ENCODE data around the gene C2CD4D. TPM values are rescaled to one million over a fixed set of nuclear protein-coding genes. Genes with fewer than 3 reads are reported as not detected.

Gene C2CD4D
- total RNA-seq, 2 donors from 2014 or later, result 1.9 to 2.3 TPM

GRCh38 chr1:151800830-151801229 is 38.8 kb downstream of the C2CD4D start:
- no peak for DNase-seq
- ATAC-seq, result no peak
- Mint-ChIP-seq H3K27me3 (no peaks in the 10 kb centered on the region), H3K4me3 (peak overlapping the region; percentile 71), H3K4me1 (peaks cover 45% of the 10 kb centered on the region), H3K36me3 (ENCODE audit: low read depth) (peaks cover 2% of the 10 kb centered on the region), H3K27ac (peak overlapping the region; percentile 60)
- H3K9me3 ChIP-seq (ENCODE audit: control insufficient read depth, low read length, poor library complexity, severe bottlenecking), result no peaks in the 10 kb centered on the region

- peaks cover 40% of the 10 kb centered on the region for H3K4me1 Mint-ChIP-seq
- DNase-seq (no peak), ATAC-seq (no peak)
- H3K9me3 ChIP-seq (ENCODE audit: control insufficient read depth, low read length, poor library complexity, severe bottlenecking), result no peaks in the 10 kb centered on the region
- H3K27ac Mint-ChIP-seq, result peak overlapping the region; percentile 60
- no peaks in the 10 kb centered on the region for H3K27me3 Mint-ChIP-seq
- peak overlapping the region; percentile 71 for H3K4me3 Mint-ChIP-seq
- peaks cover 2% of the 10 kb centered on the region for H3K36me3 Mint-ChIP-seq (ENCODE audit: low read depth)
These were observed 40.2 kb downstream of the C2CD4D start for GRCh38 chr1:151799179-151800022.

- no peak for DNase-seq
- no peak overlapping the region for H3K4me3 Mint-ChIP-seq
- H3K4me1 Mint-ChIP-seq, result peaks cover 36% of the 10 kb centered on the region
- H3K36me3 Mint-ChIP-seq (ENCODE audit: low read depth), result peaks cover 5% of the 10 kb centered on the region
- no peaks in the 10 kb centered on the region for H3K27me3 Mint-ChIP-seq
- H3K9me3 ChIP-seq (ENCODE audit: control insufficient read depth, low read length, poor library complexity, severe bottlenecking), result no peaks in the 10 kb centered on the region
- no peak overlapping the region for H3K27ac Mint-ChIP-seq
- ATAC-seq, result no peak
These were observed 41.0 kb downstream of the C2CD4D start for GRCh38 chr1:151798571-151798970.

GRCh38 chr1:151790940-151791651 is 48.5 kb downstream of the C2CD4D start:
- ATAC-seq, result no peak
- Mint-ChIP-seq H3K27ac (peak overlapping the region; percentile 97), H3K4me3 (peak overlapping the region; percentile 100), H3K36me3 (ENCODE audit: low read depth) (peaks cover 9% of the 10 kb centered on the region), H3K27me3 (no peaks in the 10 kb centered on the region), H3K4me1 (peaks cover 23% of the 10 kb centered on the region)
- no peaks in the 10 kb centered on the region for H3K9me3 ChIP-seq (ENCODE audit: control insufficient read depth, low read length, poor library complexity, severe bottlenecking)
- no peak for DNase-seq

- no peaks in the 10 kb centered on the region for H3K9me3 ChIP-seq (ENCODE audit: control insufficient read depth, low read length, poor library complexity, severe bottlenecking)
- peak; percentile 96 for ATAC-seq
- H3K4me1 Mint-ChIP-seq, result peaks cover 21% of the 10 kb centered on the region
- peak within 1 kb of the TSS; percentile 100 for H3K4me3 Mint-ChIP-seq
- peak within 1 kb of the TSS; percentile 97 for H3K27ac Mint-ChIP-seq
- DNase-seq, result peak; percentile 94 to 98 (median 96)
- H3K36me3 Mint-ChIP-seq (ENCODE audit: low read depth), result peaks cover 9% of the 10 kb centered on the region
- H3K27me3 Mint-ChIP-seq, result no peaks in the 10 kb centered on the region
These were observed 49.3 kb downstream of the C2CD4D start, which contains the start of gene TDRKH for GRCh38 chr1:151790071-151790939. TSS of gene TDRKH (minus strand) at chr1:151790500. CDS start at chr1:151783022, 7,478 bp downstream.

Other genes with a start within 250 kb of the C2CD4D start
- gene SNX27, start 227.8 kb downstream of the C2CD4D start, total RNA-seq, result 10 to 100 TPM; 19.6 to 22.8 TPM
- gene CELF3, start 123.0 kb downstream of the C2CD4D start, total RNA-seq, result under 1 TPM in 1 of 2 donors, not detected in 1; 0.34 TPM
- gene RIIAD1, start 118.3 kb downstream of the C2CD4D start, total RNA-seq, result not detected
- gene MRPL9, start 76.3 kb downstream of the C2CD4D start, total RNA-seq, result 100 to 1,000 TPM in 1 of 2 donors, 10 to 100 TPM in 1; 99.8 to 124 TPM
- 10 to 100 TPM; 11.3 to 17.7 TPM for gene TDRKH, start 49.3 kb downstream of the C2CD4D start, total RNA-seq
- gene LINGO4, start 34.4 kb downstream of the C2CD4D start, total RNA-seq, result 1 to 10 TPM in 1 of 2 donors, under 1 TPM in 1; 0.77 to 1.6 TPM
- gene RORC, start 8.0 kb downstream of the C2CD4D start, total RNA-seq, result 10 to 100 TPM; 38.4 to 42.5 TPM
- gene THEM5, start 13.9 kb upstream of the C2CD4D start, total RNA-seq, result under 1 TPM in 1 of 2 donors, not detected in 1; 0.89 TPM
- gene THEM4, start 69.7 kb upstream of the C2CD4D start, total RNA-seq, result 10 to 100 TPM; 42.2 to 57.3 TPM
- 100 to 1,000 TPM; 317 to 349 TPM for gene S100A10, start 154.0 kb upstream of the C2CD4D start, total RNA-seq
- 100 to 1,000 TPM in 1 of 2 donors, 10 to 100 TPM in 1; 76.4 to 117 TPM for gene S100A11, start 197.2 kb upstream of the C2CD4D start, total RNA-seq
- gene TCHHL1, start 249.2 kb upstream of the C2CD4D start, total RNA-seq, result not detected